HepG2 (cell line): ENCODE data around the gene NINJ2. TPM values are rescaled to one million over a fixed set of nuclear protein-coding genes. Genes with fewer than 3 reads are reported as not detected.
A peak's percentile ranks its signal among the peaks of the same experiment; 100 is the strongest.

Source experiments
- HNRNPL ChIP-seq: fragments of 200-400 bp; formaldehyde crosslinking; IDR thresholded peaks from 2 replicates; pipeline ENCODE4 v1.6.1; 2017; ENCODE audit warnings: mild to moderate bottlenecking, low read depth, low read length
- MZF1 ChIP-seq: sonication (generic); formaldehyde crosslinking; IDR thresholded peaks from 2 replicates; pipeline ENCODE4 v1.8.1; 2023; ENCODE audit warnings: mild to moderate bottlenecking, missing genetic modification reagents, borderline replicate concordance
- PHF5A ChIP-seq: IDR thresholded peaks from one replicate; pipeline ENCODE4 v1.6.1; 2018; ENCODE audit warnings: low read depth, missing genetic modification reagents; ENCODE audit not compliant: unreplicated experiment
- PITX1 ChIP-seq: sonication (generic); formaldehyde crosslinking; IDR thresholded peaks from 2 replicates; pipeline ENCODE4 v1.5.1; 2020; ENCODE audit warnings: mild to moderate bottlenecking, missing genetic modification reagents
- PLRG1 ChIP-seq: fragments of 450-650 bp; conservative IDR thresholded peaks from 2 replicates; pipeline ENCODE4 v1.6.1; 2016
- PRDM4 ChIP-seq: sonication (generic); formaldehyde crosslinking; IDR thresholded peaks from 2 replicates; pipeline ENCODE4 v1.9.0; 2021; ENCODE audit warnings: missing genetic modification reagents, borderline replicate concordance
- SPEN ChIP-seq: sonication (generic); formaldehyde crosslinking; IDR thresholded peaks from 2 replicates; pipeline ENCODE4 v1.5.1; 2020; ENCODE audit warnings: low read depth, mild to moderate bottlenecking, missing genetic modification reagents
- TEF ChIP-seq: sonication (generic); formaldehyde crosslinking; IDR thresholded peaks from 2 replicates; pipeline ENCODE4 v1.5.0; 2020; ENCODE audit warnings: missing genetic modification reagents
- U2AF1 ChIP-seq: fragments of 200-400 bp; formaldehyde crosslinking; optimal IDR thresholded peaks from 2 replicates; pipeline ENCODE3; 2017; ENCODE audit warnings: mild to moderate bottlenecking, low read depth, low read length
- ZNF136 ChIP-seq: sonication (generic); formaldehyde crosslinking; IDR thresholded peaks from 2 replicates; pipeline ENCODE4 v1.8.1; 2022; ENCODE audit warnings: low read depth, mild to moderate bottlenecking, moderate library complexity, missing genetic modification reagents
- ZNF138 ChIP-seq: sonication (generic); formaldehyde crosslinking; IDR thresholded peaks from 2 replicates; pipeline ENCODE4 v1.5.0; 2020; ENCODE audit warnings: mild to moderate bottlenecking, low read depth, missing genetic modification reagents
- ZNF292 ChIP-seq: sonication (generic); formaldehyde crosslinking; IDR thresholded peaks from 2 replicates; pipeline ENCODE4 v1.8.1; 2022; ENCODE audit warnings: mild to moderate bottlenecking, low read depth, missing genetic modification reagents, borderline replicate concordance
- ZNF609 ChIP-seq: sonication (generic); formaldehyde crosslinking; IDR thresholded peaks from 2 replicates; pipeline ENCODE4 v1.4.0; 2020; ENCODE audit warnings: mild to moderate bottlenecking, missing genetic modification reagents, borderline replicate concordance
- ZNF672 ChIP-seq: sonication (generic); formaldehyde crosslinking; IDR thresholded peaks from 2 replicates; pipeline ENCODE4 v1.8.1; 2022; ENCODE audit warnings: missing genetic modification reagents
- polyA plus RNA-seq, 8 experiments: library from polyadenylated mRNA; depleted of rRNA in 3 of 8; stranded (reverse) in 7 of 8; unstranded in 1 of 8; fragments of >200 nt; fragmentation: Illumina TruSeq in 4 of 8; extraction: Trizol in 4 of 8; gene quantifications; 2 replicates each; pipeline versions ENCODE4 v1.2.1 to v1.2.3, GENCODE V29; 2011 to 2016; ENCODE audit warnings: low read depth in 4 of 8, missing spikeins in 1 of 8, mixed read lengths in 1 of 8; ENCODE audit not compliant: insufficient read depth in 1 of 8
- total RNA-seq, 5 experiments: library from RNA; depleted of rRNA; stranded (reverse); fragments of >200 nt; fragmentation: Illumina TruSeq; extraction: Trizol; gene quantifications; 2 replicates each; pipeline ENCODE4 v1.2.3, GENCODE V29; 2016; ENCODE audit warnings: low read depth in 1 of 5
- TF ChIP-seq, protein P1 (sequence below): sonication (generic); formaldehyde crosslinking; IDR thresholded peaks from 2 replicates; pipeline ENCODE4 v1.4.0; 2020; ENCODE audit warnings: missing genetic modification reagents, borderline replicate concordance

NINJ2 gene
- total and polyA plus RNA-seq, 2 of the 13 experiments (the other 11 are each of a cell fraction or from before 2014, with no cell fraction given) = 0.62 to 3.8 TPM

DNA sequence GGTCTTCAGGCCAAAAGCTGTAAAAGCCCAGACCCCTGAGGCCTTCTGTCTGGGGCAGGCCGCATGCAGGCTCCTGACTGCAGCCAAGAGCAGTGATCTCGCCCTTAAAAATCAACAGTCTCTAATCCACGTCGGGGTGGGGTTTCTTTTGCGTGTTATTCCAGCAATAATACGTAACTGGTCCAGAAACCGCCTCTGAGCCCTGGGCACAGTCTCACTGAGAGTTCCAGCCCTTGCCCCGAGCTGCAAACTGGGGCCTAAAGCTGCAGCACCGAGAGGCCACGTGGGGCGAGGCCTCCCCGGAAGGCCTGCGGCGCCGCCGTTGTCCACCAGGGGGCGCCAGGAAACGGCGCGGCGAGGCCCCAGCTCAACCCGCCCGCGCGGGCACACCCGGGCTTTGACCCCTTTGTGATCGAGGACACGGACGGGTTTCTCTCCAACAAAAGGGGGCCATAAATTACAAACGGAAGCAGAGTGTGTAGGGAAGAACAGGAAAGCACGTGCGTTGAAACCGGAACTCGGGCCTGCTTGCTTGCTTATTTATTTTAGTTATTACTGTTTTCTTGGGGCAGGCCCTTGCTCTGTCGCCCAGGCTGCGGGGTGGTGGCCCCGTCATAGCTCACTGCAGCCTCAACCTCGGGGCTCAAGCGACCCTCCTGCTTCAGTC lies 87.2 kb downstream of the NINJ2 start (continued):
- TF ChIP-seq, protein P1, sequence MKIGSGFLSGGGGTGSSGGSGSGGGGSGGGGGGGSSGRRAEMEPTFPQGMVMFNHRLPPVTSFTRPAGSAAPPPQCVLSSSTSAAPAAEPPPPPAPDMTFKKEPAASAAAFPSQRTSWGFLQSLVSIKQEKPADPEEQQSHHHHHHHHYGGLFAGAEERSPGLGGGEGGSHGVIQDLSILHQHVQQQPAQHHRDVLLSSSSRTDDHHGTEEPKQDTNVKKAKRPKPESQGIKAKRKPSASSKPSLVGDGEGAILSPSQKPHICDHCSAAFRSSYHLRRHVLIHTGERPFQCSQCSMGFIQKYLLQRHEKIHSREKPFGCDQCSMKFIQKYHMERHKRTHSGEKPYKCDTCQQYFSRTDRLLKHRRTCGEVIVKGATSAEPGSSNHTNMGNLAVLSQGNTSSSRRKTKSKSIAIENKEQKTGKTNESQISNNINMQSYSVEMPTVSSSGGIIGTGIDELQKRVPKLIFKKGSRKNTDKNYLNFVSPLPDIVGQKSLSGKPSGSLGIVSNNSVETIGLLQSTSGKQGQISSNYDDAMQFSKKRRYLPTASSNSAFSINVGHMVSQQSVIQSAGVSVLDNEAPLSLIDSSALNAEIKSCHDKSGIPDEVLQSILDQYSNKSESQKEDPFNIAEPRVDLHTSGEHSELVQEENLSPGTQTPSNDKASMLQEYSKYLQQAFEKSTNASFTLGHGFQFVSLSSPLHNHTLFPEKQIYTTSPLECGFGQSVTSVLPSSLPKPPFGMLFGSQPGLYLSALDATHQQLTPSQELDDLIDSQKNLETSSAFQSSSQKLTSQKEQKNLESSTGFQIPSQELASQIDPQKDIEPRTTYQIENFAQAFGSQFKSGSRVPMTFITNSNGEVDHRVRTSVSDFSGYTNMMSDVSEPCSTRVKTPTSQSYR (CRISPR knock-in tag) = 0 out of 2 replicates have a peak, but pooled peaks have one; percentile 33
- TF ChIP-seq ZNF292 (CRISPR knock-in tag) = 0 out of 2 replicates have a peak, but pooled peaks have one; percentile 43
- TF ChIP-seq U2AF1 = no peak
- peak; percentile 82 for TF ChIP-seq PITX1 (CRISPR knock-in tag)
- TF ChIP-seq TEF (CRISPR knock-in tag) = no peak
- TF ChIP-seq MZF1 (CRISPR knock-in tag) = no peak
- TF ChIP-seq ZNF138 (CRISPR knock-in tag) = no peak
- peak; percentile 87 for TF ChIP-seq ZNF609 (CRISPR knock-in tag)
- no peak for TF ChIP-seq ZNF672
- TF ChIP-seq PHF5A = no peak
- TF ChIP-seq HNRNPL = no peak
- no peak for TF ChIP-seq PLRG1
- peak; percentile 34; the same call in 1 of the 2 replicates for TF ChIP-seq PRDM4 (CRISPR knock-in tag)
- TF ChIP-seq SPEN (CRISPR knock-in tag) = peak; percentile 96
- no peak for TF ChIP-seq ZNF136 (CRISPR knock-in tag)
